GM21423 (cell line): Measurements from ENCODE around the gene FAM47C.
"Not testable (repeated sequence)": the region's sequence is repeated elsewhere in the genome, so short reads cannot be mapped to it uniquely, and the experiment has no call there.

Experiments used
- ATAC-seq: cut with Tn5 transposase; IDR thresholded peaks from one replicate; pipeline ENCODE4 v1.9.1; 2021; ENCODE audit warnings: mild to moderate bottlenecking, moderate library complexity; ENCODE audit not compliant: unreplicated experiment

FAM47C gene

GRCh38 chrX:37008182-37008581 lies at the start of gene FAM47C:
Gene FAM47C (plus strand): TSS chrX:37008366. CDS start chrX:37008411, 45 bp downstream.
- not testable (repeated sequence) for ATAC-seq

DNA sequence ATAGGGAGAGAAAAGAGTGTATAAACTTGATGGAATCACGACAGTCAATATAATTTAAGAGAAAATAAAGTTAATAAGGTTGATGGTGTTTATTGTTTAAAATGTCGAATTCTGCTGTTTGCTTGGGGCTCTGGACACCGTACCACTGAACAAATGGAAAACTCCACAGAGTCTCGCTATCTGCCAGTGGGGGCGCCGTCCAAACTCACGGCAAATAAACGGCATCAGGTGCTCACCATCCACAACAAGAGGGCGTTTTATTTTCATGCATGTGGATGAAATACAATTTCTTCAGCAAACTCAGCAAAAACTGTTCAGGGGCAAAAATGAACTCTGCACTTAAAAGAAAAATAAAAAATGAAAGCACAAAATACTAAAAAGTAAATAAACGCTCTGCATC lies 46.6 kb upstream of the FAM47C start:
- ATAC-seq = no peak

- no peak for ATAC-seq
These were observed 44.9 kb upstream of the FAM47C start for GRCh38 chrX:36963069-36963808.

DNA sequence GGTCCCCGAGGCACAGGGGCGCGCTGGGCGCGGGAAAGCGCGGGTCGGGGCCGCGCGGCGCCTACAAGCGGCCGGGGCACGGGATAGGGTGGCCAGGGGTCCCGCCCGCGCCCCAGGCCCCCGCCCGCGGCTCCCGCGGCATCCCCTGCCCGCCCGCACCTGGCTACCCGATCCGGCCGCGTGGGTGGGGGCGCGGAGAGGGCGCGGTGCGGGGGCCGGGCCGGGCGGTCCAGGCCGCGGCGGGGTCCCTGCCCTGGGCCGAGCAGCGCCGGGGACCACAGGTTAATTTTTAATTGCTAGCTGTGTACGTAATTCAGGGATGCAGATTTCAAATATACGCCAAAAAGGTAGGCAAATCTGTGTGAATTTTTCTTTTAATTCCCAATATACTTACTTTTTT lies 44.3 kb upstream of the FAM47C start:
- no peak for ATAC-seq

DNA sequence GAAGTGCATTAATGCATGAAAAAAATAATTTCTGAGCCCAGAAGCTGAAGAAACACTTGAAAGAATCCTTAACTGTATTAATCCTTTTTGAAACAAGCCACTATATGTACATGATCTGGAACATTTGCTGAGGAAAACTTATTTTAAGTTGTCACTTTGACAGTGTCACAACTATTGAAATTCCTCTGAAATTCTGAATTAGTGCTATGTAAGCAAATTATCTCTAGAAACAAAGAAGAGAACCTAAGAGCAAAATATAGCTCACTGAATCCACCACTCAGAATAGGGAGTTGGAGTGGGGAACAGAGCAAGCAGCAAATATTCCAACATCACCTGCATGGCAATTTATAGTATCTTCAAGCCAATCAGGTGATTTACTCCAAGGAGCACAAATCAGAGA lies 34.6 kb upstream of the FAM47C start:
- no peak for ATAC-seq

DNA sequence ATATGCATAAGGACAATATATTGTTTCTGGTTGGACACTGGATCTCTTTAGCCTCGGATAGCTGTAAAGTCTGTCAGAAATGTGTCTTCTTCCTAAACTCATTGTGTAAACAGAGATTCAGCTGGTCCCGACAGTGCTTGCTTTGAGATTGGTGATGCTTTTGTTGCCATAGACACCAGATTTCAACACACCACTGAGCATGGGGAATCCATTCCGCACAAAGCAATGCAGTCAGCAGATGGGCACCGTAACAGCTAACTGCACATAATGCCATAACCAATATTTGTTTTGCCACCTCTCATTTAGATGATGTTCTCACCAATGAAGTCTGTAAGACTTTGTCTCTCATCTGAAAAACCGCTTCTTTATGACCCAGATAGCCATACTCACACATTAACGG lies 33.3 kb upstream of the FAM47C start:
- no peak for ATAC-seq

DNA sequence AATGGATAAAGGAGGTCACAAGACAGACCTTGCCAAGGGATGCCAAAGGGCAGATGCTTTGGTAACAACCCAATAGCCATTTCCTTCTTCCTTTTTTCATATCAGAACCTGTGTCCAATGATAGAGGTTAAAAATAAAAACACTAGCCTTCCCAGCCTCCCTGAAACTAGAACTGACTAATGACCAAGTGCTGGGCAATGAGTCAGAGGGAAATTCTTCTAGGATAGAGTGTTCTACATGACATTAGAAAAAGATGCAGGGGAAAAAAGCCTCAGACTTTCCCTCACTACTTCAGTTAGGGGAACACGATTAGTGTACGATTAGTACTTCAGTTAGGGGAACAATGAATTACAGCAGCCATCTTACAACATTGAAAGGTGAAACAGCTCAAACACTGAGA lies 29.3 kb upstream of the FAM47C start:
- no peak for ATAC-seq

DNA sequence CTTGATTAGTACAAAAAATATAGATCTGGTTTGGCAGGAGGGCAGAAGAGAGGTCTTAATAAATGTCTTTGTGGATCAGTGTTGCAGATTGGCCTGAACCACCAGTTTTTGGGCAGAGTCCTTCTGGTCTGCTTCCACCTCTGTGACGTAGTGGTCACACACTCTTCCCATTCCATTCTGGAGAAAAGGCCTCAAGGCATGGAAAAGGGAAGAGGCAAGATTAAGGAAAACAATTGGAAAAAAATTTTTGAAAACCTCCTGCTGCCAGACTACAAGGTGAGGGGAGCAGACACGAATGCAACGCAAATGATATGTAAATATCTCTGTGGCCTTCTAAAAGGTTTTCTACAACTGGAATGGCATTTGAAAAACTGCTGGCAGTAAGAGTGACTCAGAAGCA lies 24.3 kb upstream of the FAM47C start:
- ATAC-seq = no peak

DNA sequence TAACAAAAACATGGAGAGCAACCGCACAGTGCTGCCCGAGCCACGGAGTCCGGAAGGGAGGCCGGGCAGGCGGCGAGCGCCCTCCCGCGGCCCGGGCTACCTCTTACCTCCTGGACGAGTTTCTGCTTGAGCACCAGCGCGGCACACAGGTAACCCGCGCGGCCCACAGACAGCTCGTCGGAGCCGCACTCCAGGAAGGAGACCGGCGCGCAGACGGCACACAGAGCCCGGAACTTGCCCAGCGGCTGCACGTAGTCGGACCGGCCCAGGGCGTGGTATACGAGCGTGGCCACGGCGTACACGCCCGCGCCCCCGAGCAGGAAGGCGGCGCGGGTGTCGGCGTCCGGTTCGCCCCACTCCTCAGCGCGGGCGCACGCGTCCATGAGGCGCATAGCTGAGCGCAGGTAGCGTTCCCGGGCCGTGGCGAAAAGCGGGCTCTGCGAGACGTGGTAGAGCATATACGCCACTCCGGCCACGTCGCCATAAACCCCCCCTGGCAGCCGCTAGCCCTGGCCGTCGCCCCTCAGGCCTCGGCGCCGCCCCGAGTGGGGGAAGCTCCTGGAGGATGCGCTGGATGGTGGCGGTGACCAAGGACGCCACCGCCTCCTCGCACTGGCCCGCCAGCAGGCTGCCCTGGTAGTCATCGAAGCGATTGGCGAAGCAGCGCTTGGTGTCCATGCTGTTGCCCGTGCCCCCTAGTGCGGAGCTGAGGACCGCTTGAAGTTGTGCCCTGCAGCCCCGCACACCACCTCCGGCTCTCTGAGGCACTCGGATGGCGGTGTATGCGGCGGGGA lies 22.6 kb upstream of the FAM47C start:
- ATAC-seq = not testable (repeated sequence)

GRCh38 chrX:36986231-36986630 lies 21.9 kb upstream of the FAM47C start:
- no peak for ATAC-seq

- ATAC-seq = not testable (repeated sequence)
These were observed 21.0 kb upstream of the FAM47C start for GRCh38 chrX:36987212-36987611.

DNA sequence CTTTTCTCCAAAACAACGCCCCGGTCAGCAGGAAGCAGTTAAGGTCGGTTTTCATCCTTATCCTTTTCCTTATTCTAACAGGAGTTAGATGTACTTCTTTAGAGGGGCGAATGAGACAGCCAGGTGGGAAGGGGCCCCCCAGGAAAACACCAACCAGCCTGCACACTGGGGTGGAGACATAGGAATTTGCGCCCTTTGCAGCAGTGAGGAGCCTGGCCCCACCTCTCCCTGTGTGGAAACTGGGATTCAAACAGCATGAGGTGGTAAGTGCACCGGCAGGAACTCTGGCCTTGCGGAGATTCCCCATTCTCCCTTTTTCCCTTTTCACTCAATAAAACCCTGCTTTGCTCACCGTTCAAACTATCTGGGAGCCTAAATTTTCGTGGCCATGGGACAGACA lies 8.0 kb upstream of the FAM47C start:
- ATAC-seq = no peak

DNA sequence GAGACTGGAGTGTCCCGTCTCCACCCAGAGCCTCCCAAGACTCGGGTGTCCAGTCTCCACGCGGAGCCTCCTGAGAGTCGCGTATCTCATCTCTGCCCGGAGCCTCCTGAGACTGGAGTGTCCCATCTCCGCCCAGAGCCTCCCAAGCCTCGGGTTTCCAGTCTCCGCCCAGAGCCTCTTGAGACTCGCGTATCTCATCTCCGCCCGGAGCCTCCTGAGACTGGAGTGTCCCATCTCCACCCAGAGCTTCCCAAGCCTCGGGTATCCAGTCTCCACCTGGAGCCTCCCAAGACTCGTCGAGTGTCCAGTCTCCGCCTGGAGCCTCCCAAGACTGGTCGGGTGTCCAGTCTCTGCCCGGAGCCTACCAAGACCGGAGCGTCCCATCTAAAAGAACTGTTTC lies 2.3 kb downstream of the FAM47C start:
- no peak for ATAC-seq

DNA sequence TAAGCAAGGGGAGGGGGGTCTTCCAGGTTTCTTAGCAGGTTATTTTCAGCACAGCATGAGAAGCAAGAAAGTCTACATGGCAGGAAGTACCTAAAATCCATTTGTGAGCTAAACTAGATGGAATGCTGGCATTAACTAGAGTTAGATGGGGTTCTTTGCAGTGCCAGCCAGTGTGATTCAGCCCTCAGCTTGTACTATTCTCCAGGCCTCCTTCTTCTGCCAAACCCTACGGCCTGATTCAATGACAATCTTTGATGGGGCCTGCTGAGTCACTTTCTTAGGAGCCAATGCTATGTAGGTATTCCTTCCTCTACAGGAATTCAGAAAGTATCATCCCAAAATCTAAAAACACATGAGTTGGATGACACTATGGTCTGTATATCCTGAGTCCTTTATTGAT lies 26.1 kb downstream of the FAM47C start:
- ATAC-seq = not testable (repeated sequence)

DNA sequence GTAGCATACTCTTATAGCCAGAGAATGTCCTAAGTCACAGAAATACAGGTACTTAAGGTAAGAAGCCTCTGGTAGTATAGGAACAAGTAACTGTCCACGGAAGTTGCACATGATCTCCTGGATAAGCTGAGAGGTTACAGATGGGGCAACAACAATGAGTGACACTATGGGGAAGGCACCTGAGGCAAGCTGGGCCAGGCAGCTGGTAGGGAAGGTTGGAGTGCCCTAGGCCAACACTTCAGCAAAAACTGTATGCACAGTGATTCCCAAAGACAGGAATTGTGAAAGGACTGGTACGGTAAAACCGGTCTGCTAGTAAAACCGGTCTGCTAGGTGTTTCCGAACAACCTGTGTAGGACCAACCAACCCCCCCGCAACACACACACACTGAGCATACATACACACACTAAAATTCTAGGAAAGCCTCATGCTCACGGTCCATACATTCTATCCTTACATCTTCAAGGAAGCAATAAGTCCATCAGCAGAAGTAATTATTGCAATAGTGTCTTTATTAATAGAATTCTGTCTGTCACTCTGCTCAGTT lies 28.6 kb downstream of the FAM47C start:
- ATAC-seq = not testable (repeated sequence)

DNA sequence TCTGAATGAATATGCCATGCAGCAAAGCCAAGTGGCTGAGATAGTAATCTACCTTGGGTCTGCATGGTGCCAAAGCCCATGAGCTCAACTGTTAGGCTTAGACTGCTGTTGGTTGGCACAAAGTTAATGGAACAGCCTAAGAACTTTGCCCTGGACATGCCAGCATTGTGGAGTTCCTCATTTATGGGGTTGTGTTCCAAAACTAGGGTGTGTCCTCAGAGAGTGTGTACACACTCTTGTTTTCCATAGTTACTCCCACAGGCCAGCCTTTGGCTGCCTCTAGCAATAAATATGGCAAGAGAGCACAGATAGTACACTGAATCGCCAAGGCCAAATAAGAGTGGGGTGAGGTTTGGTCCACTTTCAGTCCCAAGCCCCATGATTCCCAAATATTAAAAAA lies 30.6 kb downstream of the FAM47C start:
- not testable (repeated sequence) for ATAC-seq

GRCh38 chrX:37042956-37043885 lies 35.1 kb downstream of the FAM47C start:
- ATAC-seq = not testable (repeated sequence)

GRCh38 chrX:37047776-37048175 lies 39.6 kb downstream of the FAM47C start:
- ATAC-seq = no peak

DNA sequence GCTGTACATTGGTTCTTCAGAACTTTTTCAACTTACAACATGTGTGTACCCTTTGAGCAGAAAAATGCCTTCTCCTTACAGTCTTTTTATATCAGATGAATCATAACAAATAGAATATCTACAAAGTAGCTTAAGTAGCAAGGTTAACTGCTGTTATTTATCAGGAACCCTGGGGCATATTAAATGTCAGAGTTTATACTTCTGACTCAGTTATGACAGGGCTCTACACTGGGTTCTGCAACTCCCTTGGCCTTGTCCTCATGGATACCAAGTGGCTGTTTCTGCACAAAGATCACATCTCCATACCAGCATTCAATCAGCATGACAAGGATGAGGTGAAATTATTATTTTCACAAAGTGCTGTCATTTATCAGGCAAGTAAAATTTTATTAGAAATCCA lies 49.4 kb downstream of the FAM47C start:
- not testable (repeated sequence) for ATAC-seq

GRCh38 chrX:37060999-37061398 lies 52.8 kb downstream of the FAM47C start:
- no peak for ATAC-seq
